Activated gamma-delta T cell (primary cell): ENCODE data around the gene GALNS.
"Not testable (repeated sequence)": the region's sequence is repeated elsewhere in the genome, so short reads cannot be mapped to it uniquely, and the experiment has no call there.

Experiments
- DNase-seq: peaks from one replicate; lab custom pipeline; 2025; lab: John Stamatoyannopoulos, UW

Gene GALNS

GRCh38 chr16:88838566-88838965 lies 18.2 kb downstream of the GALNS start:
- DNase-seq = no peak

GRCh38 chr16:88837806-88838205 lies 18.9 kb downstream of the GALNS start:
- no peak for DNase-seq

GRCh38 chr16:88836791-88837190 lies 20.0 kb downstream of the GALNS start:
- DNase-seq = no peak

GRCh38 chr16:88835818-88836217 lies 20.9 kb downstream of the GALNS start:
- no peak for DNase-seq

GRCh38 chr16:88835383-88835782 lies 21.4 kb downstream of the GALNS start:
- no peak for DNase-seq

GRCh38 chr16:88834670-88835069 lies 22.1 kb downstream of the GALNS start:
- no peak for DNase-seq

GRCh38 chr16:88833086-88833485 lies 23.7 kb downstream of the GALNS start:
- no peak for DNase-seq

GRCh38 chr16:88831838-88832237 lies 24.9 kb downstream of the GALNS start:
- DNase-seq = no peak

- no peak for DNase-seq
Observed at GRCh38 chr16:88830783-88831182, 26.0 kb downstream of the GALNS start.

GRCh38 chr16:88830258-88830657 lies 26.5 kb downstream of the GALNS start:
- no peak for DNase-seq

GRCh38 chr16:88828711-88829110 lies 28.0 kb downstream of the GALNS start:
- no peak for DNase-seq

- DNase-seq = no peak
Observed at GRCh38 chr16:88827727-88828126, 29.0 kb downstream of the GALNS start.

- no peak for DNase-seq
Observed at GRCh38 chr16:88826070-88826840, 30.5 kb downstream of the GALNS start.

- no peak for DNase-seq
Observed at GRCh38 chr16:88825146-88825545, 31.6 kb downstream of the GALNS start.

- no peak for DNase-seq
Observed at GRCh38 chr16:88824256-88825077, 32.3 kb downstream of the GALNS start.

GRCh38 chr16:88823646-88824045 lies 33.1 kb downstream of the GALNS start:
- not testable (repeated sequence) for DNase-seq

GRCh38 chr16:88822281-88823040 lies 34.3 kb downstream of the GALNS start:
- DNase-seq = no peak

- DNase-seq = no peak
Observed at GRCh38 chr16:88821168-88821850, 35.4 kb downstream of the GALNS start.

- no peak for DNase-seq
Observed at GRCh38 chr16:88820385-88821025, 36.2 kb downstream of the GALNS start.

GRCh38 chr16:88819126-88819525 lies 37.6 kb downstream of the GALNS start:
- DNase-seq = no peak

- no peak for DNase-seq
Observed at GRCh38 chr16:88818575-88818874, 38.2 kb downstream of the GALNS start.
